HG03280 (cell line): ENCODE measurements around the gene GALNT2.

Experiments used
- ATAC-seq: cut with Tn5 transposase; IDR thresholded peaks from one replicate; pipeline ENCODE4 v1.9.1; 2021; ENCODE audit warnings: mild to moderate bottlenecking, moderate library complexity; ENCODE audit not compliant: unreplicated experiment

The GALNT2 gene

DNA sequence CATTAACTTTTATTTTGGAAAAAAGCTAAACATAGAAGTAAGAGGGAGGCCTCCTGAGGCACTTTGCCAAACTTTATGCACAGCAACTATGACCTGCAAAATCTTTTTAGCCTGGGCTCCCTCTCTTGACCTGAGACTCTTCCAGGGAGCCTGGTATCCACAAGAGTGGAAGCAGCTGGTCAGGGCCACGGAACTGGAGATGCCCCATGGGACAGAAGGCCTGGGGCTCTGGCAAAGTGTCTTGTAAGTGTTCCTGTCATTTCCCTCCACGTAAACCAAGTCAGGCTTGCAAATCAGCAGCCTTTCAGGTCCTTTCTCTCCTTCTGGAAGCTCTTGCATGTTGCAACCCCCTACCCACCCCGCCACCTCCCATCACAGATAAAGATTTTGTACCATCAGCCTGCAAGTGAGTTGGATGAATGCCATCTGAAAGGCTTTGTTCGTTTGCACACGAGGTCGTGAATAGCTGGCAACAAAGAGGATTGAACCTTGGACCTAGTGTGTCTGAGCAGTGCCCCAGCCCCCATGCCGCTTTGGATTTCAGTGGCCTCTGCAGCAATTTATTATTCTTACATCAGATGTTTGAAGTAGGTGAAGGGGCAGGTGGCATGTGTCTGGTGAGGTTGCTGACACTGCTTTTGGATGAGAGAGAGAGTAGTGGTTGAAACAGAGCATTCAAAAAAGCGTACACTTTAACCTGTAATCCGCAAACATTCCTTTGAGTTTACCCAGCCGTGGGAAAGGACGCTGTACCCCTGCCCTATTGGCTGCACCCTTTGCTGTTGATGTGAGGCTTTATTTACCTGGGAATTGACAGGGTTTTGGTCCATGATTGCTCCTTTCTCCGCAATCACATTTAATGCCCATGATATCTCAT lies 91.6 kb downstream of the GALNT2 start:
- ATAC-seq: no peak

DNA sequence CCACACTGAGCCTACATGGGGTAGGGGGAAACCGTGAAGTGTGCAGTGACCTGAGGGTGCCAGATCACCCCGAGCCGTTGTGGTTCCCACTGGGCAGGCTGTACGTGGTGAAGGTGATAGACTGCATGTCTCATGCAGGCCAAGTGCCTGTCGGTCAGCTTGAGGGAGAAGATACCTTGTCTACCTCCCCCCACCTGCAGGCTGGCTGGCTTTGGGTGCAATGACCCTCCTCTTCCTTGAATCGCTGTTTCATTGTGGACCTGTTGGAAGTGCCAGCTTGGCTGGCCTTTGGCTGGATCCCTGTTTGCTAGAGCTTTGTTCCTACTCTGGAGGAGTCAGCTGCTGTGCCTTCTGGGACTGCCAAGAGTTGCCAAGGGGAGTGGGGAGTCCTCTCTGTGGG lies 92.5 kb downstream of the GALNT2 start:
- ATAC-seq: no peak

DNA sequence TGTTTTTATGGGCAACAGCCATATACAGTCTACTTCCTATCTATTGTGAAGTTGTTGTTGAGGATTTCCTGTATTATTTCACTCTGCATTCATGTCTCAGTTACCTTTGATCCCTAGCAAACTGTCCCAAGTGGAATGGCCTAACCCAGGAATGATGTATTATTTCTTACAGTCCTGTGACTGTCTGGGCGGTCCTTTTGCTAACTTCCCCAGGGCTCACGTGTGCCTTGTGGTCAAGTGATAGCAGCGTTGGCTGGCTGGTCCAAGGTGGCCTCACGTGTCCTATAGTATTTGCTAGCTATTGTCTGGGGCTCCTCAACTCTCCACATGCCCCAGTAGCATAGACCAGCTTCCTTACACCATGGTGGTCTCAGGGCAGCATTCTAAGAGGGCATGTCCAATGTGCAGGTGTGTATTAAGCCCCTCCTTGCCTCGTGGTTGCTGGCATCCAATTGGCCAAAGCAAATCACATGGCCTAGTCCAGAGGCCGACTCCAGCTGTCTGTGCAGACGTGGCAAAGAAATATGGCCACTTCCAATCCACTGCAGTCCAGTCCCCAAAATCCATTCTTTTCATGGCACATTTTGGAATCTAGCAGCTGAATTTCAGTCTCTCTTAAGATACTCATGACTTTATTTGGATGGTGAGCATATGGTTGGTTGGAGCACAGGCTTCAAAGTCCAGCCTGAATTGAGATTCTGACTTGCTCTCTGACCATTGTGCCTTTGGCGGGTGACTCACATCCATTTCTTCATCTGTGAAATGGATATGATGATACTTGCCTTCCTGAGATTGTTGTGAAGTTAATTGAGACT lies 94.1 kb downstream of the GALNT2 start:
- ATAC-seq: no peak

DNA sequence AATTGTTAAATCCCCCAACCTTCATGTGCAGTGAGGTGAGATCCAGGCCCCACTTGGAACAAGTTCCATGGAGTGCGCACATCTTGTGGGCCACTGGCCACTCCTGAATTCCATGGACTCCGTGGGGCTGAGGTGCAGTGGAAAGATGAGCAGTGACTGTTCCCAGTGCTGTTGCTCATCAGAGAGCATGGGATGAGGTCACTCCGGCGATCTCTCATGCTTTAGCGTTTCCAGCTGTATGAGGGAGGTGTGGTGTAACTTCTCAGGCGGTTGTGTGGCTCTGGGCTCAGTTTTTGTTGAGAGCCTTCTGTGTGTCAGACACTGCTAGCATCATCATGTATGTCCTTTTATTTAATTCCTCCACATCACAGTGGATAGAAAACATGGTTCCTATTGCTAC lies 96.2 kb downstream of the GALNT2 start:
- ATAC-seq: no peak

DNA sequence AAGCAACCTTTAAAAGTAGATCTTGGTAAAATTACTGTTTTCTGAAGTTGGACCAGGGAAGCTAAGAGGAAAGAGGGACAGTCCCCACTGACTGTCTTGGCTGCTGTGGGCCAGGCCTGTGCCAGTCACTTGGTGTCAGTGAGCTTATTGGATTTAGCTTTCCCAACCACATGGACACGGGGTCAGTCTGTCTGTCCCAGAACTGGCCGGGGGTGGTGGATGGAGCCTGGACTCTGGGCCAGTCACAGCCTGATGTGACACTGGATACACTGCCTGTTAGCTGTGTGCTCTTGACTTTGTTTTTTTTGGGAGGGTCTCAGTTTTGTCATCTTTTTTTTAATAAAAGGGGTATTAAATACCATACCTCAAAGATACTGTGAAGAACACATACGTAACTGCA lies 96.7 kb downstream of the GALNT2 start:
- ATAC-seq: no peak

DNA sequence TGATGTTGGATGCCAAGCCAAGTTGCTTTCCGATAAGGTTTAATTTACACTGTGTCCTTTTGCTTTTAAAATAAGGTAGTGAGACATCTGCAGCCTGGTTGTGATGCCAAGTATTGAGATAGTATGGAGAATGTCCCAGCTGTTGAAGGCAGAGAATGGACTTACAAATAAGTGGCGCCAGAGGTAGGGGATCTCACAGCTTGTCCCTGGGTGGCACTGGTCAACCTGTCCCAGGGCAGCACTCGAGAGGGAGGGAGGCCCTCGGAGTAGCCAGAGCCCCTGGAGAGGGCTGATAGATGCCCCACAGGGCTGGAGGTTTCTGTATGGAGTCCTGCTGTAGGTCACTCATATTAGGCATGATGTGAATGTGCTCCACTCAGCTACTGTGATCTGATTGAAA lies 98.5 kb downstream of the GALNT2 start:
- no peak for ATAC-seq

DNA sequence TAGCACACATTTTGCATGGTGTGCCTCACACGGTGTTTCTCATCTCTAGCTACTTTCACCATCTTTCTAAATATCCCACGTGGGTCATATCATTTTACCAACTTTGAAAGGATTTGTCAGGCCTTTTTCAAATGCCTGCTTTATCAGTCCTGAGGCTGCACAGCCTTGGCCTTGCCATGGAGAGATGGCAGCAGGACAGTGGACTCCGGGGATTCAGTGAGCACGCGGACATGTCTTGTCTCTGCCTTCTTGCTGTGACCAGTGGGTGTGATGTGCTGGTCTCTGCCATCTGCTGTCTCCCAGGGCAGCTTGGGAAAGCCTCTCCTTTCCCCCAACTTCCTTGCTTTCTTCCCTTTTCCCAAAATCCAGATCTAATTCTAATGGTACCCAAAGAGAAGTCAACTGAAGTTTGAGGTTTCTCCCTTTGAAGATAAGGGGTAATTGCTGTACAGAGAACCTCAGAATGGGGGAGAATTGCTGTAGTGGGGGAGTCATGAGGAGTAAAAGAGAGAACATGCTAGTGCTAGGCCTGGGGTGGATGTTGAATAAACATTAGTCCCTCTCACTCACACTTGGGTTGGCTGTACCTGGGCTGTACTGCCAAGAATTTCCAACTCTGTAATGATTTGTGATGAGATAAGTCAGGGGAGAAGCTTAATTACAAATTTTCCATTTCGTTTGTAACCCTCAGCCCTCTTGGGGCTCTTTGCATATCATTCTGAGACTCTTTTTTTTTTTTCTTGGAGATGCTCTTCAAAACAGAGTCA lies 99.5 kb downstream of the GALNT2 start:
- no peak for ATAC-seq

DNA sequence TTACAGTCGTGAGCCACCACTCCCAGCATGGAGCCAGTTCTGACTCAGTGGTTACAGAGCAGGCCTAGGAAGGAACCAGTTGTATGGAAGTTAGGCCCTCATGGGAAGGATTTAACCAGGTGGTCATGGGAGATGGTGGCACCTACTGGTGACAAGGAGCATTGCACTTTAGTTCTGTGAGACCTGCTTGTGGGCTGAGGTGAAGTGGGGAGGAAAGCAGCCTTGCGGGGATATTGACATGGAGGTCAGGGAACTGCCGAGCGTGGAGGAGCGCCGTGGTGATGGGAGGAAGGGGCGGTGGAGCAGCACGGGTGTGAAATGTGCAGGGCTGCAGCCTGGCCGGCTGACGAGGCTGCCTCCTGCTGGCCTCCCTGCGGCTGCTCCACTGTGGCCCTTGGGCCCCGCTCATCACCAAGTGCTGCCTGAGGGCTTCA lies 100.4 kb downstream of the GALNT2 start:
- ATAC-seq: no peak

DNA sequence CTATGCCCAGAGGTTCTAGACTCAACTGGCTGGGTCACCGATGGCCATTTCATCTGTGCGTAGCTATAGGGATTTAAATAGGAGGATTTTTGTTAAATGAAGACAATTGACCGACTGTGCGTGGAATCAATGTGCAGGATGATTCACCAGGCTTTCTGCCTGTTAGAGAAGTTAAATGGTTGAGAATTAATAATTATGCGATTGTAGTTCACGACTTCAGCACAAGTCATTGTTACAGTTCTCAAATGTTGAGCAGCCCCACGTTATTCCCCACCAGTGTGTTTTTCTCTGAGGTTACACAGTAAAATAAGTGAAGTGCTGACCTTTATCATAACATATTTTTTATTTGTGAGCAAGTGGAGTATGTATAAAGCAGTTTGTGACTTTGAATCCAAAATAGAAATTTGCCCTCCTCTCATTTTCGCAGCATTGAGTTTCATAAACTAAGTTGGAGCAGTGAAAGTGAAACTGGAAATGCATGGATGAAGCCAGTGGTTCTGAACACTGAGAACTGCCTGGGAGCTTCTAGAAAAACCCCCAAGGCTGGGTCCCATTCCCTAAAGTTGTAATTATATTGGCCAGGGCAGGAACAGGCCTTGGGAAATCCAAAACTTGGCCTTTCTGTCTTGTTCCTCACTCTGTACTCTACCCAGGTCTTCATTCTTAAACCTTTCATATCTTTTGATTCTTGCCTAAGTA lies 102.6 kb downstream of the GALNT2 start:
- ATAC-seq: no peak

DNA sequence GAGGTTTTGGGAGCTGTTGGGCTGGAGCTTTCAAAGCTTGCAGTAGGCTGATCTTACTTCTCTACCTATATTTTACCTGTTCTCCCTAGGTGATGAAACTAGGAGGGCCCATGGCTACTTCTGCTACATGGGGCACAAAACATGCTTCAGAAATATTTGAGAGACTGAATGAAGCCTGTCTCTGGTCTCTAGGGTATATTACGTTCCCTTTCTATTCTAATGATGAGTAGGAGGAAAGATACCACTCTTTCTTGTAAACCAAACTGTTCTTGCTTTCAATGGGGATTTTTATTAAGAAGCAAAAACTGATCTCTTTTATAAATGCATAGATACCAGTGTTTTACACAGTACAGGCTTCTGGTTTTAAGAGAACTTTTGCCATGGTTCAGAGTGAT lies 103.1 kb downstream of the GALNT2 start:
- ATAC-seq: no peak

DNA sequence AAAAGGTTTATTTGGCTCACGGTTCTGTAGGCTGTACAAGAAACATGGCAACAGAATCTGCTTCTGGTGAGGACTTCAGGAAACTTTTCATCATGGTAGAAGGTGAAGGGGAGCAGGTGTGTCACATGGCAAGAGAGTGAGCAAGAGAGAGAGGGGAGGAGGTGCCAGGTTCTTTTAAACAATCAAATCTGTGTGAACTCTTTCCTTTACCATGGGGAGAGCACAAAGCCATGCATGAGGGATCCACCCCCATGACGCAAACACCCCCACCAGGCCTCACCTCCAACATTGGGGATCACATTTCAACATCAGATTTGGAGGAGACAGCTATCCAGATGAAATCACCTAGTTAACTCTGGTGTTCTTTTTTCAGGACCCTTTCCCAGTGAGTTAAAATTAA lies 103.6 kb downstream of the GALNT2 start:
- no peak for ATAC-seq

DNA sequence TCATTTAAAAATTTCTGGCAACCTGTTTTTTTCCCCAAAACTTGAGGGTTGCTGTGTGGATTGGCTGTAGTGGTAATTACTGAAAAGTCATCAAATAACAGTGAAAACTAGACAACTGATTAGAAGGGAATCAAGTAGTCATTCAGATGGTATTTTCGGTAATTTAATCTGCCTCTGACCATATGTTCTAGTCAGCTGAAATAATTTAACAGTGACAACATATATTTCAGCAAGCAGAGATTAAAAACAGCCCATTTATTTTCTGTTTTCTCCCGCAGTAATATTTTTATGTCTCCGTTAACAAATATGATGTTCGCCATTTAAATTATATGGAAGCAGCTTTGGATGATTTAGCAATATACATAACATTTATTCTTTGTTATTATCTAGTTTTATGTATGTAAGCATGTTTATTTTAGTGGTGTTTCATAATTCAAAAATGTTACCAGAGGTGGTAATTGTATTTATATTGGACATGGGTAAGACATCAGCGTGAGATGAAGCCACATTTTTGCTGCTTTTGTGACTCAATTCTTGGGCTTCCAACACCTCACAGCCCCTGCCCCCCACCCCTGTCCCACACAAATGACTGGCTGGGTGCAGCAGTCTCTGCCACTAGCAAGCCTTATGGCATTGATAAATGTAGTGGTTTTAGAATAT lies 104.4 kb downstream of the GALNT2 start:
- ATAC-seq: no peak

DNA sequence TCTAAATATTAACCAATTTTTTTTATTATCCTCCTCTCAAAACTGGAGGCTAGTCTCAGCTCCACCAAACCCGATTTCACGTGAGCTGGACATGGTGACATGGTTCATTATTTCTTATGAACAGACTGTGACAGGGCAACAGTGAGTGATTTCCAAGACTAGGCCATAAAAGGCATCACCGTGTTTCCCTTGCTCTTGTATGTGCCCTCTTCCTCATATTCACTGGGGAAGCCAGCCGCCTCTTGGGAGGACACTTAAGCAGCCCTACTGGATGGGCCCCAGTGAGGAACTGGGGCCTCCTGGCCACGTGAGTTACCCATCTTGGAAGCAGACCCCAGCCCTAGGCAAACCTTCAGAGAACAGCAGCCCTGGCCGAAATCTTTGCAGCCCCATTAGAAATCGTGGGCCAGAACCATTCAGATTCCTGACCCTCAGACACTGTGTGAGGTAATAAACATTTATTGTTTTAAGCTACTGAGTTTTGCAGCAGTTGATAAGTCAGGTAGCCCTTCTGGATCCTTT lies 105.0 kb downstream of the GALNT2 start:
- ATAC-seq: no peak

DNA sequence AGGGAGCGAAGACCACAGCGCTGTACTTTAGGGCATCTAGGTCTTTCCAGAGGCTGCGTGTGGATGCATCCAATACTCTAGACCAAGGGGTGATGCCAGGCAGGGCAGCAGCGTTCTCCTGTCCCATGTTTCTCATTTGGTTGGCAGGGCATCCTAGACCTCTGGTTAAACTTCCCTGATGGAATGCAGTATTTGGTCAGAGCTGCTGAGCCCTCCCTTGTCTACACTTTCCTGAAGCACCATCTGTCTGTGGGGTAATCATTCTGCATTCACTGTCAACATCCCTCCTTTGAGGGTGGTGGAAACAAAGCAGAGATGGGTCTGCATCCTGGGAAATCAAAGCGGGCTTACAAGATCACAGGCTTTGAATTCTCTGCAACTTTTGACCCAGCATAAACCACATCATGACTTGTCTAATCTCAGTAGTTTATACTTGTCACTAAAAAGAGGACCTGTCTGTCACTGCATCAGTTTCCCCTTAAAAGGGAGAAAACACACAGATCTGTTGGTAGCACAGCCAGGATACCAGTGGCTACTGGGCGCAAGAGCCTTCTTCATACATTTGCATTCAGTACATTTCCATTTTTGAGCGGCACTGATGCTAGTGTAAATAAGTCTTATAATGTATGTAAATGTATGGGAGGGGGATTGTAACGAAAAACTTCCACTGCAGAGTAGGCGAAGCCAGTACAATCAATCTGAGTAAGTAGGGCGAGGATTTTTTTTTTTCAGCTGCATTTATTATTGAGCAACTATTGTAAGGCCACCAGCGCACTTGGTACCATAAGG lies 106.3 kb downstream of the GALNT2 start:
- no peak for ATAC-seq

DNA sequence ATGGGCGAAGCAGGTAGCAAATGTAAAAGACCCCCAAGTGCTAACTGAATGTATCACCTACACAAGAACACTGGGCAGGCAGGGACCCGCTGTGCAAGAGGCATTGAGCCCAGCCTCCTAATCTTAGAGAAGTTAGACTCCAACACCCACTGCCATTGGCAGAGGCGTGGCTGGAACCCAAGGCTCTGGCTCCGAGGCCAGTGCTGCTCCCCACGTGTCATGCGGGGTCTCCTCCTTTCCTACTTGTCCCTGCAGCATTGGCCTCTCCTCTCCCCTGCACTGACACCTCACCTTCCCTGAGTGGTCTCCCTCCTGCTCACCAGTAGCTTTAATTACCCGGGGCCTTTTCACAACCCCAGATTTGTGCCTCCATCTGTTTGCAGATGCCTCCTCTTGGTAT lies 107.0 kb downstream of the GALNT2 start:
- ATAC-seq: no peak

DNA sequence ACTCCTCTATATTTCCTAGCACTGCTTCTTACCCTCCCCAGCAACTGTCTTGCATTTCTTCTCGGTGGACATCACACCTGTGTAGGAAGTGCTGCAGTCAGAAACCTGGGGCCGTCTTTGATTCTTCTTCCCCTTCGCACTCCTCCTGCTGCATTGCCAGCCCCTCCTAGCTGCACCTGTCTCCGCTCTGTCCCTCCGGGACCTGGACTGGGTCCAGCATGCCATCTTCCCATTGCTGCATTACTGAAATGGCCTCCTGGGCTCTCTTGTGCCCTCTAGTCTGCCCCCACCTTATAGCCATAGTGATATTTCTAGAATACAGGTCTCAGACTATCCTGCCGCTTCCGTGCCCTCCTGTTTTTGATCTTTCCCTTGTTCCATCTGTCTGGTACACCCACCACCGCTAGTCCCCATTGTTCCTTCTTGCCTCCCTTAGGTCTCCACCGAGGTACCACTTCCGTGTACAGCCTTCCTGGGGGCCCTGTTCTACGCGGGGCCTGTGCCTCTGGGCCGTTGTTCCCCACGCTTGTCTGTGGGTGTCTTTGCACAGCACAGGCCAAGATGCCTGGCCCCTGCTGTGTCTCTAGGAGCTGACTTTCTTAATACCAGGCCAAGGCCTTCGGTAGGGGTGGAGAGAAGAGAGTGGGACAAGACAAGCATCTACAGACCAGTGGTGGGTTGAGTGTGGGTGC lies 107.6 kb downstream of the GALNT2 start:
- no peak for ATAC-seq

DNA sequence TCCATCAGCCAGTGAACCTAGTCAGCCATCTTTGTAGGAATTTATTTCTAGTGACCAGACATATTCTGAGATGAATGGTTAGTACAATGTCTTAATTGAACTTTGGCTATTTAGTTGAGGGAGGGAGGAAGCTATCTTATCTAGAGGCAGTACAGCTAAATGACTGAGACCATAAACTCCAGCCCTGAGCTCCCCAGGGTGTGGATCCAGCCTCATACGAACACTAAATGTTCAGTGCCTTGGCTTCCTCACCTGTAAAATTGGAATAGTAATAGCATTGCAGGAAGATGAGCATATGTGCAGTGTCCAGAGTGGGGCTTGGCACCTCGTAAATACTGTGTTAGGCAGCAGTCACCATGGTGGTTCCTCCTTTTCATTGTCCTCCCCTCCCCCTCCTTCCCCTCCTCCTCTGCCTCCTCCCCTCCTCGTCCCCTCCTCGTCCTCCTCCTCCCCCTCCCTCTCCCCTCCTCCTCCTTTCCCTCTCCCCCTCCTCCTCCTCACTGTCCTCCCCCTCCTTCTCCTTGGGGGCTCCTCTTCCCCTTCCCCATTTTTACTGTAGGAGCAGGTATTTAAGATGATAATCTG lies 108.2 kb downstream of the GALNT2 start:
- ATAC-seq: no peak

DNA sequence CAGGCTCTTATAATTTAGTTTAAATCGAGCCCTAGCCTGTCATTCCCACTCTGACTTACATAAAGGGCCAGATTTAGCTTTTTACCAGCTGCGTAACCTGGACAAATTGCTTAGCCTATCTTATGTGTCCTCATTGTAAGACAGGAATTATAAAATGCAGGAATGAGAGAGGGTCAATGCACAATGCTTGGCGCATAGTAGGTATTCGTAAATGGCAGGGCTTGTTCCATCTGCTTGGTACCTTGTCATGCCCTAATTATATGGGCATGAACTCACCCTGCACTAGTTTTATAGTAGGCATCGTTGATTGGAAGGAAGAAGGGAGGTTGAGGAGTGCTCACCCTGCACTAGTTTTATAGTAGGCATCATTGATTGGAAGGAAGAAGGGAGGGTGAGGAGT lies 108.8 kb downstream of the GALNT2 start:
- no peak for ATAC-seq
